BLaER1 treated with 17β-estradiol and CSF1 and Interleukin-3, amounts not matched to agents 10 nM and 100 nM (cell line): ENCODE results near the gene NUSAP1.
"Not testable (repeated sequence)": the region's sequence is repeated elsewhere in the genome, so short reads cannot be mapped to it uniquely, and the experiment has no call there.

Experiments used
- H3K27ac ChIP-seq, 11 experiments: shearing (Covaris generic); formaldehyde crosslinking; 2 replicates each; pipeline ENCODE4 v1.8.1; 2022
- H3K27me3 ChIP-seq, 11 experiments: shearing (Covaris generic); formaldehyde crosslinking; 2 replicates each; pipeline ENCODE4 v1.8.1; 2022
- H3K36me3 ChIP-seq, 11 experiments: shearing (Covaris generic); formaldehyde crosslinking; 2 replicates each; pipeline ENCODE4 v1.8.1; 2022
- H3K4me1 ChIP-seq, 10 experiments: shearing (Covaris generic); formaldehyde crosslinking; 2 replicates each; pipeline ENCODE4 v1.8.1; 2022
- H3K4me2 ChIP-seq, 11 experiments: shearing (Covaris generic); formaldehyde crosslinking; 2 replicates each; pipeline ENCODE4 v1.8.1; 2022
- H3K4me3 ChIP-seq, 10 experiments: shearing (Covaris generic); formaldehyde crosslinking; 2 replicates each; pipeline ENCODE4 v1.8.1; 2022
- H3K9ac ChIP-seq, 11 experiments: shearing (Covaris generic); formaldehyde crosslinking; 2 replicates each; pipeline ENCODE4 v1.8.1; 2022
- H3K9me3 ChIP-seq, 11 experiments: shearing (Covaris generic); formaldehyde crosslinking; replicated peaks in 1 of 11; 2 replicates each; pipeline ENCODE4 v1.8.1; 2022
- H4K20me1 ChIP-seq, 11 experiments: shearing (Covaris generic); formaldehyde crosslinking; 2 replicates each; pipeline ENCODE4 v1.8.1; 2022
- Cebpa-rat ChIP-seq, 11 experiments: shearing (Covaris generic); IDR thresholded peaks; 2 replicates each; pipeline ENCODE4 v1.8.1; 2022

Gene NUSAP1

GRCh38 chr15:41309226-41309905, 23.3 kb upstream of the NUSAP1 start:
- peaks cover 0 to 6% (median 0%) of the 10 kb centered on the region in 11 experiments; a peak in 3 of 22 replicates for H4K20me1 ChIP-seq
- peaks cover 53 to 90% (median 71%) of the 10 kb centered on the region in 11 experiments for H3K36me3 ChIP-seq
- no peak overlapping the region for H3K9ac ChIP-seq
- no peak for TF ChIP-seq Cebpa-rat (IDR thresholded peaks at IDR 0.05)
- no peaks in the 10 kb centered on the region for H3K27me3 ChIP-seq
- no peak overlapping the region for H3K4me3 ChIP-seq
- H3K4me2 ChIP-seq = no peak overlapping the region
- peaks cover 7 to 21% (median 10%) of the 10 kb centered on the region in 10 experiments; a peak in 19 of 20 replicates for H3K4me1 ChIP-seq
- H3K27ac ChIP-seq = no peak overlapping the region
- no peaks in the 10 kb centered on the region for H3K9me3 ChIP-seq

- H4K20me1 ChIP-seq, H3K4me2 ChIP-seq, H3K4me3 ChIP-seq, H3K4me1 ChIP-seq, H3K27me3 ChIP-seq, H3K9ac ChIP-seq, H3K27ac ChIP-seq: not testable (repeated sequence)
- Histone ChIP-seq H3K36me3 (peaks cover 24 to 90% (median 61%) of the 10 kb centered on the region in 11 experiments), H3K9me3 (peaks cover 12 to 25% (median 21%) of the 10 kb centered on the region in 11 experiments; a peak in 20 of 22 replicates)
Measured at GRCh38 chr15:41320805-41321330, 11.8 kb upstream of the NUSAP1 start.

- Histone ChIP-seq H3K27me3 (no peaks in the 10 kb centered on the region), H3K4me1 (no peaks in the 10 kb centered on the region), H3K36me3 (peaks cover 12 to 89% (median 56%) of the 10 kb centered on the region in 11 experiments), H3K4me2 (no peak overlapping the region), H3K9ac (no peak overlapping the region), H3K4me3 (no peak overlapping the region), H3K27ac (no peak overlapping the region), H3K9me3 (peaks cover 12 to 25% (median 21%) of the 10 kb centered on the region in 11 experiments; a peak in 20 of 22 replicates), H4K20me1 (no peaks in the 10 kb centered on the region; a peak in 1 of 22 replicates)
- no peak for TF ChIP-seq Cebpa-rat (IDR thresholded peaks at IDR 0.05)
Measured at GRCh38 chr15:41323611-41324010, 9.1 kb upstream of the NUSAP1 start.

GRCh38 chr15:41331281-41331680, 1.4 kb upstream of the NUSAP1 start:
- peak overlapping the region; percentile 57 to 97 (median 91); a peak in 19 of 22 replicates for H3K9ac ChIP-seq
- H3K36me3 ChIP-seq = peaks cover 0 to 42% (median 23%) of the 10 kb centered on the region in 11 experiments; a peak in 16 of 22 replicates
- H3K9me3 ChIP-seq = no peaks in the 10 kb centered on the region
- H4K20me1 ChIP-seq = peaks cover 0 to 12% (median 6%) of the 10 kb centered on the region in 11 experiments; a peak in 9 of 22 replicates
- H3K4me3 ChIP-seq = peak overlapping the region; percentile 73 to 87 (median 80); a peak in 18 of 20 replicates
- H3K4me1 ChIP-seq = peaks cover 15 to 30% (median 26%) of the 10 kb centered on the region in 10 experiments
- no peak for TF ChIP-seq Cebpa-rat (IDR thresholded peaks at IDR 0.05)
- peak overlapping the region; percentile 74 to 94 (median 81); a peak in 21 of 22 replicates for H3K4me2 ChIP-seq
- H3K27me3 ChIP-seq = no peaks in the 10 kb centered on the region
- H3K27ac ChIP-seq = peak overlapping the region in 8 of 11 experiments; percentile 89 to 98 (median 92); a peak in 14 of 22 replicates

DNA sequence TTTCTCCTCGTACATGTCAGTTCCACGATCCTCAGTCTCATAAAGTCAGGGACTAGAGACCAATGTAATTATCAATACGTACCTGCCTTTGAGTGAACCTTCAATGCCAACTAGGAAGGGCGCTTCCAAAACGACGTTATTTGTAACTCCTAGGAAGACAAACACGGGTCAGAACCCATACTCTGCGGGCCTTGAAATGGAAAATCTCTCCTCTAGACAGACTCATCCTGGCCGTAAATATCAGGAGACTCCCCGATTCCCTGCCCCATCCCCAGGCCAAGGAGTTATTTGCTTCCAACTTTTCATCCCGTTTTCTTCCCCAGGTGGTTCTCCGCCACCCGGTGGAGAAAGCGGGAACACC, 868 bp upstream of the NUSAP1 start:
- Histone ChIP-seq H3K4me3 (peak overlapping the region; percentile 73 to 87 (median 80)), H3K4me1 (peaks cover 15 to 35% (median 31%) of the 10 kb centered on the region in 10 experiments), H3K9me3 (no peaks in the 10 kb centered on the region), H3K27ac (peak overlapping the region in 10 of 11 experiments; percentile 29 to 98 (median 92); a peak in 19 of 22 replicates), H4K20me1 (peaks cover 0 to 18% (median 11%) of the 10 kb centered on the region in 11 experiments; a peak in 13 of 22 replicates), H3K9ac (peak overlapping the region; percentile 57 to 97 (median 91)), H3K4me2 (peak overlapping the region; percentile 74 to 94 (median 81)), H3K27me3 (no peaks in the 10 kb centered on the region), H3K36me3 (peaks cover 0 to 42% (median 23%) of the 10 kb centered on the region in 11 experiments; a peak in 14 of 22 replicates)
- no peak for TF ChIP-seq Cebpa-rat (IDR thresholded peaks at IDR 0.05)

- peaks cover 0 to 30% (median 24%) of the 10 kb centered on the region in 11 experiments; a peak in 16 of 22 replicates for H4K20me1 ChIP-seq
- H3K27ac ChIP-seq = peak overlapping the region; percentile 50 to 98 (median 91); a peak in 21 of 22 replicates
- peak overlapping the region; percentile 85 to 97 (median 91) for H3K9ac ChIP-seq
- peak in 2 of 11 experiments; percentile 35 to 40; a peak in 1 of 22 replicates for TF ChIP-seq Cebpa-rat (IDR thresholded peaks at IDR 0.05)
- peaks cover 0 to 43% (median 28%) of the 10 kb centered on the region in 11 experiments; a peak in 16 of 22 replicates for H3K36me3 ChIP-seq
- peaks cover 15 to 48% (median 43%) of the 10 kb centered on the region in 10 experiments for H3K4me1 ChIP-seq
- peak overlapping the region; percentile 73 to 95 (median 86) for H3K4me2 ChIP-seq
- H3K9me3 ChIP-seq = no peaks in the 10 kb centered on the region
- peak overlapping the region; percentile 73 to 87 (median 80) for H3K4me3 ChIP-seq
- no peaks in the 10 kb centered on the region for H3K27me3 ChIP-seq
Measured at GRCh38 chr15:41333026-41333562, 413 bp downstream of the NUSAP1 start.

DNA sequence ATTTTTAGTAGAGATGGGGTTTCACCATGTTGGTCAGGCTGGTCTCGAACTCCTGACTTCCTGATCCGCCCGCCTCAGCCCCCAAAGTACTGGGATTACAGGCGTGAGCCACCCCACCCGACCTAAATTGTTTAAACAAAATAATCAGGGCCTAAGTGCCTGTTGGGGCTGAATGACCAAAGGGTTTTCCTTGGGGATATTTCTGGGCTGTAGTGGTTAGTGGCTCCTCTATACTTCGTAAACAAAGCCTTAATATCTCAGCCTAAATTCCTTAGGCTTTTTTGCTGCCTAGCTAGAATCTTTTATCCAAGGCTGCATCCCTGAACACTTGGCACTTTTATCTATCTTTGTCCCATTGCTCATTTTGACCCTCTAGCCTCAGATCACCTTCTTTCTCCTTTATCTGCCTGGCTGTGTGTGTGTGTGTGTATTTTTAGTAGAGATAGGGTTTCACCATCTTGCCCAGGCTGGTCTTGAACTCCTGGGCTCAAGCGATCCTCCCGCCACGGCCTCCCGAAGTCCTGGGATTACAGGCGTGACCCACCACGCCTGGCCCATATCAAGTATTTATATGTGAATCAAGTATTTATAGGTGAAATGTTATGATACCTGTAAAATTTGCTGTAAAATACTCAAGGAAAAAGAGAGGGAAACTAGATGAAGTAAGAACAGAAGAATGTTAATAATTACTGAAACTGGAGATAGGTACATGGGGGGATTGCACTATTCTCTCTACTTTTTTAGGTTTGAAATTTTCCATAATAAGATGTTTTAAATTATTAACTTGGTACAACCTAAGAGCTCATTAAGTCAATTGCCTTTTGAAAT, 1.8 kb downstream of the NUSAP1 start:
- H4K20me1 ChIP-seq = peaks cover 0 to 45% (median 37%) of the 10 kb centered on the region in 11 experiments; a peak in 16 of 22 replicates
- H3K9me3 ChIP-seq = no peaks in the 10 kb centered on the region
- H3K4me2 ChIP-seq = peak overlapping the region; percentile 73 to 95 (median 86)
- no peaks in the 10 kb centered on the region for H3K27me3 ChIP-seq
- H3K9ac ChIP-seq = peak overlapping the region; percentile 85 to 97 (median 91)
- peak overlapping the region; percentile 50 to 98 (median 91); a peak in 21 of 22 replicates for H3K27ac ChIP-seq
- H3K4me3 ChIP-seq = peak overlapping the region; percentile 73 to 87 (median 80)
- H3K4me1 ChIP-seq = peaks cover 15 to 55% (median 51%) of the 10 kb centered on the region in 10 experiments
- H3K36me3 ChIP-seq = peaks cover 0 to 43% (median 35%) of the 10 kb centered on the region in 11 experiments; a peak in 15 of 22 replicates
- TF ChIP-seq Cebpa-rat (IDR thresholded peaks at IDR 0.05) = no peak

GRCh38 chr15:41336549-41336948, 3.9 kb downstream of the NUSAP1 start:
- Histone ChIP-seq H4K20me1 (peaks cover 0 to 65% (median 58%) of the 10 kb centered on the region in 11 experiments; a peak in 16 of 22 replicates), H3K4me2 (peak overlapping the region in 9 of 11 experiments; percentile 17 to 59 (median 48); a peak in 17 of 22 replicates), H3K27me3 (no peaks in the 10 kb centered on the region), H3K27ac (no peak overlapping the region), H3K9ac (no peak overlapping the region), H3K4me1 (peaks cover 12 to 43% (median 40%) of the 10 kb centered on the region in 10 experiments), H3K4me3 (no peak overlapping the region), H3K36me3 (peaks cover 0 to 57% (median 54%) of the 10 kb centered on the region in 11 experiments; a peak in 18 of 22 replicates), H3K9me3 (no peaks in the 10 kb centered on the region)
- TF ChIP-seq Cebpa-rat (IDR thresholded peaks at IDR 0.05) = no peak
